Activated T-helper 17 cell treated with anti-CD3 and anti-CD28 coated beads, Interleukin-2, amount 50 U/mL, for 72 hours (primary cell): ENCODE data around the gene GHRL. TPM values are rescaled to one million over a fixed set of nuclear protein-coding genes. Genes with fewer than 3 reads are reported as not detected.
A peak's percentile ranks its signal among the peaks of the same experiment; 100 is the strongest.

Experiments used
- ATAC-seq: fragments of 150-1000 bp; cut with Tn5 transposase; replicated peaks from 2 replicates; pipeline ENCODE4 v1.10.0; 2021; ENCODE audit warnings: mild to moderate bottlenecking, moderate library complexity
- H3K27ac Mint-ChIP-seq: one replicate; pipeline ENCODE4 v1.8.0; 2022; ENCODE audit warnings: mixed read lengths
- H3K27me3 Mint-ChIP-seq: one replicate; pipeline ENCODE4 v1.8.0; 2022; ENCODE audit warnings: mixed read lengths
- H3K36me3 Mint-ChIP-seq: one replicate; pipeline ENCODE4 v1.8.0; 2022; ENCODE audit warnings: low read depth, mild to moderate bottlenecking, mixed read lengths
- H3K4me1 Mint-ChIP-seq: one replicate; pipeline ENCODE4 v1.8.0; 2022; ENCODE audit warnings: mixed read lengths
- H3K4me3 Mint-ChIP-seq: one replicate; pipeline ENCODE4 v1.8.0; 2022; ENCODE audit warnings: mild to moderate bottlenecking, mixed read lengths
- H3K9me3 Mint-ChIP-seq: one replicate; pipeline ENCODE4 v1.8.0; 2022; ENCODE audit warnings: mixed read lengths
- total RNA-seq, 2 donors: library from RNA; stranded (reverse); gene quantifications; one replicate each; pipeline ENCODE4 v1.2.3, GENCODE V29; 2022

The GHRL gene
- total RNA-seq, 2 donors from 2014 or later: 0.34 to 0.58 TPM

DNA sequence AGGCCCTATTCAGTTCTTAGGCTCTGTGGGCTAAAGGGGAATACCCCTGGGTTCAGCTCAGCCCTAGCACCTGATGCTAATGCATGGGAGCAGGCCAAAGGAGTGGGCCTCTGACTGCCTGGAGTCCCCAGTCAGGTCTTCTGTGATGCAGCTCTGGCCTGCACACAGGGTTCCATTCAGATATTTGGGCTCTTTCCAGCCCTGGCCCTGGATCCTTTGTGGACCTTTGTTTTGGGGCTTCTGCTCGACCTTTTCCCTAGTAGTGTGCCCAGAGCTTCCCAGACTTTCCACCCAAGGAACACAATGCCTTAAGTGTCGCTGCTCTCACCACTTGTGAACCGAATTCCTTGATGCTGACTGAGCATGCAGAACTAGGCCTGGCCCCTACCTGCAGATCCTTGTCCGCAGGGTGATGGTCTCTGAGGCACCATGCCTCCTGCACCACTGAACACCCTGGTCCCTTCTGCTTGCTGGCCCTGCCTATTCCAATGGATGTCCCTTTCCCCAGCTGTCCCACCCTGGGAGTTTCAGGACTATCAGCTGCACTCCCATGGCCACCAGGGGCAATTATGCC lies 23.1 kb upstream of the GHRL start:
- Mint-ChIP-seq H3K4me3 (no peak overlapping the region), H3K9me3 (no peaks in the 10 kb centered on the region), H3K27ac (no peak overlapping the region), H3K36me3 (peaks cover 84% of the 10 kb centered on the region), H3K4me1 (peaks cover 14% of the 10 kb centered on the region), H3K27me3 (no peaks in the 10 kb centered on the region)
- ATAC-seq: no peak

DNA sequence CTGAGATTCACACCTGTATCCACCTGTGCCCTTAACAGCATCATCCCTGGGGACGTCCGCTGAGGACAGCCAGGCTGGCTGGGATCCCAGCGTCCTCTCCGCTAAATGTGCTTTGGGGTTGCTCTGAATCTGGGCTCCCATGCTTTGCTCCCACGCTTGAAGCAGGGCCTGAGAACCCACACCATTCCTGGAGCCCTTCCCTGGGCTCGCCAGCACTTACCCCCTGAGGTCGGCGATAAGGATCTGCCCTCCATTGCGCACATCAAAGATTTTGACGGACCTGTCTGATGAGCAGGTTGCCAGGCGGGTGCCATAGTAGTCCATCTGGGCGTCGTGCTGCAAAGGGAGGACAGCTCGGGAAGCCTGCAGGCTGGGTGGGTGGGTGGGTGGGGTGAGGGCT lies 22.4 kb upstream of the GHRL start:
- Mint-ChIP-seq H3K9me3 (no peaks in the 10 kb centered on the region), H3K4me3 (no peak overlapping the region), H3K4me1 (peaks cover 14% of the 10 kb centered on the region), H3K36me3 (peaks cover 91% of the 10 kb centered on the region), H3K27ac (no peak overlapping the region), H3K27me3 (no peaks in the 10 kb centered on the region)
- no peak for ATAC-seq

DNA sequence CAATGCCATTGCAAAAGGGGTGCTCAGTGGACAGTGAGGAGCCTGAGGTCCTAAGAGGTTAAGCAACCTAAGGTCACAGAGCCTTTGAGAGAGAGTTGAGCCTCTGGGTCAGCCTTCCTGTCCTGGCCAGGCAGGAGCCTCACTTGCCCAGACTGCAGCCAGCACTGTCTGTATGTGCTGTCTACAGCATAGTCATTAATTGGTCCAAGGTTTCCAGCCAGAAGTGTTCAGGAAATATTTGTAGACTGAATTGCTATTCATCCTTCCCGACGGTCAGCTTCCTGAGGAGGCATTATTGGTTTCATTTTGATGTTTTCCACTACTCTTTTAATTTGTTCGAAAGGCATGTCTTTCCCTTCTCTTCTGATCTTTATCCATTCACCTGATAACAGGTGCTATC lies 20.1 kb upstream of the GHRL start:
- no peak for ATAC-seq

DNA sequence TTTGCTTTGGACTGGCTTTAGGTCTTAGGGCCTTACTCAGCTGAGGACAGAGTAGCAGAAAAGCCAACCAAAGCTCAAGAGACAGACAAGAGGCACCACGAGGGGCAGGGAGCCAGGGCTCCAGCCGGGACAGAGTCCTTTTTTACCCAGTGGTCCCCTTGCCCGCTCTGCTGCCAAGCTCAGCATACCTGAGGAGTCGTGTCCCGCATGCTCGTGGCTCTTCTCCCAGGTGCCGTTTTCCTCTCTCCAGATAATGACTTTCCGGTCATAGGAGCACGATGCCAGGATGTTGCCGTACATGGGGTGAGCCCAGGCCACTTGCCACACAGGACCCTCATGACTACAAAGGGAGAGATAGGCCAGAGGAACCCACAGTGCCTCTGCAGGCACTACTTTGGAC lies 19.6 kb upstream of the GHRL start:
- Mint-ChIP-seq H3K27ac (no peak overlapping the region), H3K36me3 (peaks cover 98% of the 10 kb centered on the region), H3K4me3 (no peak overlapping the region), H3K9me3 (no peaks in the 10 kb centered on the region), H3K4me1 (no peaks in the 10 kb centered on the region), H3K27me3 (no peaks in the 10 kb centered on the region)
- ATAC-seq: no peak

More for the DNA sequence above, 20.1 kb upstream of the GHRL start:
- no peaks in the 10 kb centered on the region for H3K9me3 Mint-ChIP-seq
- H3K27me3 Mint-ChIP-seq: no peaks in the 10 kb centered on the region
- no peaks in the 10 kb centered on the region for H3K4me1 Mint-ChIP-seq
- H3K4me3 Mint-ChIP-seq: no peak overlapping the region
- H3K36me3 Mint-ChIP-seq: peaks cover 98% of the 10 kb centered on the region
- peak overlapping the region; percentile 25 for H3K27ac Mint-ChIP-seq

DNA sequence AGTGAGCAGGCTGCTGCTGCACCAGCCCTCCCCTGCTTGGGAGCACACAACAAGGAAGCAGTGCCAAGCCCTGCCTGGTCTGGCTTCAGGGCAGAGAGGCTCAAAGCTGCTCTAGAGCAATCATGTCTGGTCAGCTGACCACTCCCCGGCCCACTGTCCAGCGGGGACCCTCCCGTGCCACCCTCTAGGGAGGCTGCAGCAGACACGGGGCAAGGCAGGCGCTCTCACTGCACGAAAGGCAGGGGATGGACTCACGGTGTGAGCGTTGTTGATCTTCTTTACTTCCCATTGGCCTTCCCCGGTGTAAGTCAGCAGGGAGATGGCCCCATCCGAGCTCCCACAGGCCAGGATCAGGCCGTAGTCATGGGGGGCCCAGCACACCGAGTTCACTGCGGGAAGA lies 19.0 kb upstream of the GHRL start:
- Mint-ChIP-seq H3K27me3 (no peaks in the 10 kb centered on the region), H3K9me3 (no peaks in the 10 kb centered on the region), H3K4me1 (no peaks in the 10 kb centered on the region), H3K4me3 (no peak overlapping the region), H3K27ac (no peak overlapping the region), H3K36me3 (peaks cover 98% of the 10 kb centered on the region)
- no peak for ATAC-seq

DNA sequence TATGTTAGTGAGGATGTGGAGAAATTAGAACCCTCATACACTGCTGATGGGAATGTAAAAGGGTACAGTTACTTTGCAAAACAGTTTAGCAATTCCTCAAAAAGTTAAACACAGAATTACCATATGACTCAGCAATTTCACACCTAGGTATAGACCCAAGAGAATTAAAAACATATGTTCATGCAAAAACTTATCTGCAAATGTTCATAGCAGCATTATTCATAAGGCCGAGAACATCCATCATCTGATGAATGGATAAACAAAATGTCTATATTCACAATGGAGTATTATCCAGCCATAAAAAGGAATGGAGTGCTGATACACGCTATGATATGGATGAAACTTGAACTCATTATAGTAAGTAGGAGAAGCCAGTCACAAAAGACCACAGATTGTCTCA lies 17.8 kb upstream of the GHRL start:
- Mint-ChIP-seq H3K4me3 (no peak overlapping the region), H3K36me3 (peaks cover 99% of the 10 kb centered on the region), H3K27ac (peak overlapping the region; percentile 66), H3K27me3 (no peaks in the 10 kb centered on the region), H3K9me3 (no peaks in the 10 kb centered on the region), H3K4me1 (peaks cover 5% of the 10 kb centered on the region)
- no peak for ATAC-seq

DNA sequence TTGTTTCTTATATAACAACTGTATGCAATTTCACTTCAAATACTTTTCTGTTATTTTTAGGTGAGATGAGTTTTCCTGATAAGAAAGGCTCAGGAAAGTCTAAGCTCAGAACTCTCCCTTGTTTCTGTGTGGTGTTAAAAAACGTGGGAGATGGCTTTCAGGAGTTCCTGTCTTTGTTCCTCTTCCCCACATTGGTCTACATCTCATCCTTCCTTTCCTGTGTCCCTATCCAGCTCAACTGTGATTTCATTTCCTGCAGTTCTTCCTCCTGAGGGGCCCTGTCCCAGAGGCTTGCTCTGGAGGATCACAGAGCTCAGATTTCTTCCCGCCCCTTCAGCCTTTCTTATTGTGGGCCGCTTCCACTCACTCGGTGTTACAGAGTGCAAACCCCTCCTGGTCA lies 17.0 kb upstream of the GHRL start:
- Mint-ChIP-seq H3K27ac (peak overlapping the region; percentile 66), H3K4me3 (no peak overlapping the region), H3K4me1 (peaks cover 5% of the 10 kb centered on the region), H3K36me3 (peaks cover 99% of the 10 kb centered on the region), H3K9me3 (no peaks in the 10 kb centered on the region), H3K27me3 (no peaks in the 10 kb centered on the region)
- ATAC-seq: no peak

DNA sequence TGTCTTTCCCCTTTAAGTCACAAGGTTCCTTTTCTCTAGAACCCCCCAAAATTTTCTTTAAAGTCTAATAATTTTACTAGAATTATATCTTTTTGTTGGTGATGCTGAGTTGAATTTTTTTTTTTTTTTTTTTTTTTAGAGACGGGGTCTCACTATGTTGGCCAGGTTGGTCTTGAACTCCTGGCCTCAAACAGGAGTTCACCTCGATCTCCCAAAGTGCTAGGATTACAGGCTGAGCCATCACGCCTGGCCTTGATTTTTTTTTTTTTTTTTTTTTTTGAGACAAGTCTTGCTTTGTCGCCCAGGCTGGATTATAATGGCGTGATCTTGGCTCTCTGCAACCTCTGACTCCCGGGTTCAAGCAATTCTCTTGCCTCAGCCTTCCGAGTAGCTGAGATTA lies 15.9 kb upstream of the GHRL start:
- no peak overlapping the region for H3K4me3 Mint-ChIP-seq
- peaks cover 99% of the 10 kb centered on the region for H3K36me3 Mint-ChIP-seq
- H3K4me1 Mint-ChIP-seq: peaks cover 5% of the 10 kb centered on the region
- no peaks in the 10 kb centered on the region for H3K27me3 Mint-ChIP-seq
- H3K27ac Mint-ChIP-seq: no peak overlapping the region
- no peak for ATAC-seq
- H3K9me3 Mint-ChIP-seq: no peaks in the 10 kb centered on the region

DNA sequence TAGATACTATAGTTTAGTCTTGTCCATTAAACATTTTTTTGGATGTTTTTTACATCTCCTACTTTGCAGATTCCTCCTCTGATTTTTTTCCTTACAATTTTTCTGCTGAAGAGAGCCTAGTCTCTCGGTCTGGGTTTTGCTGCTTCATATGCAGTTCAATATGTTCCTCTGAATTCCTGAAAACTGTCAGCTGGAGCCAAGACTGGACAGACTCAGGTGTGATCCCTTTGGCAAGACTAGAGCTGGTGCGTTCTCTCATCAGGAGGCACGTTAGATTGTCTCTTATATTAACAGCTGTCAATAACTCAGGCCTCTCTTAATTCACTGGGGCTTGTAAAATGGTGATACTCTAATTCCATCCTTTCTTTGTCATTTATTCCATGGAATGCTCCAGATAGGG lies 13.4 kb upstream of the GHRL start:
- Mint-ChIP-seq H3K27me3 (no peaks in the 10 kb centered on the region), H3K27ac (peak overlapping the region; percentile 81), H3K4me1 (peaks cover 5% of the 10 kb centered on the region), H3K9me3 (no peaks in the 10 kb centered on the region), H3K36me3 (peaks cover 99% of the 10 kb centered on the region), H3K4me3 (no peak overlapping the region)
- ATAC-seq: no peak

DNA sequence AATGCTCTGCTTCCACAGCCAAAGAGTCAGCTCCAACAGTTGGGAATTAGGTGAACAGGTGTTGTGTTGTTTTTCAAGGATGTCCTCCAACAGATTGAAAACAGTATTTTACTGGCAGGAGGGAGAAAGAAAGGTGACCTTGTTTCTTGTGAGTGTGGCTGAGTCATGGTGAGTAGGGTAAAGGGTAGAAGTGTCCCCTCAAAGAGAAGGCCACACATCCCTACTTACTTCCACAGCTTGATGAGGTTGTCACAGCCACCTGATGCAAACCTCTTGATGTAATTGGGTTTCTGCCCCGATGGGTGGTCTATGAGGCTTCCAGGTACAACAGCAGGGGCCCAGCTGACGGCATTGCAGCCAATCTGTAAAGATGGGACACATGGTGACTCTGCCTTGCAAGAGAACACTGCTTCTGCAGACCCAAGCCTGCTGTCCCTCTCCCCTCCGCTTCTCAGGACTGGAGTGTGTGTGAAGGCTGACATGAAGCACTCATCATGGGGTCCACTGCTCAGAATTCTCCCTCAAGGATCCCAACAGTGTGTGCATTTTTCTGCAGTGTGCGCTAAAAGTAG lies 12.7 kb upstream of the GHRL start:
- no peaks in the 10 kb centered on the region for H3K9me3 Mint-ChIP-seq
- H3K4me1 Mint-ChIP-seq: peaks cover 5% of the 10 kb centered on the region
- no peak for ATAC-seq
- no peak overlapping the region for H3K4me3 Mint-ChIP-seq
- H3K36me3 Mint-ChIP-seq: peaks cover 99% of the 10 kb centered on the region
- no peaks in the 10 kb centered on the region for H3K27me3 Mint-ChIP-seq
- peak overlapping the region; percentile 81 for H3K27ac Mint-ChIP-seq

DNA sequence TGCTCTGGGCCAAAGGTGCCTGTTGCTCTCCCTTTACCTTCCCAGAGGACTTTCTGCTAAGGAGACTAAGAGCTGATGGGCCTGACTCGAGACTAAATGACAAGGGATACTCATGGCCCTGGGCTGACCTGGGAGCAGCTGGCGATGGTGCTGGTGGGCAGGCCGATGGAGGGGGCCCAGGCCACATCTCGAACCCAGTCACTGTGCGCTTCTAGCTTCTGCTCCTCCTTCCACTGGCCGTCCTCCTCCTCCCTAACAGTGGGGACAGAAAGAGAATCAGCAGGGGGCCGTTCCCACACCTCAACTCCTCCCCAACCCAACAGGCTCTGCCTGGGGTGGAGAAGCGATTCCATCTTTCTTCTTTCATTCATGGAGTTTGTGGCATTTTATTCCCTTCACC lies 12.2 kb upstream of the GHRL start:
- Mint-ChIP-seq H3K9me3 (no peaks in the 10 kb centered on the region), H3K36me3 (peaks cover 99% of the 10 kb centered on the region), H3K4me1 (peaks cover 5% of the 10 kb centered on the region), H3K27me3 (no peaks in the 10 kb centered on the region), H3K27ac (no peak overlapping the region), H3K4me3 (no peak overlapping the region)
- no peak for ATAC-seq

DNA sequence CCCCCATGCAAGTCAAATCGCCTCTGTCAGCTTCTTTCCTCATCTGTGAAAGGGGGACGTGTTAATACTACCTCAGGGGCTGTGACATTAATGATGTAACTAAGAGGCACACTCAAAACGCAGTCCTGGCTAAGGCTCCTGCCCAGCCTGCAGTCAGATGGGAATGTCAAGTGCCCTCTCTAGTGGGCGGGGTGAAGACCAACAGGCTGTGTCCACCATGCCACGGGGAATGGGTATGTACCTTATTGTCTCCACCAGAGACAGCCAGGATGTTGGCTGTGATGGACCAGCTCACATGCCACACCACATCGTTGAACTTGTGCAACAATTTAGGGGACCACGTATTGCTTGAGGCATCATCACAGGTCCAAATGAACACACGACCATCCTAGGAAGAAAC lies 11.0 kb upstream of the GHRL start:
- H3K9me3 Mint-ChIP-seq: no peaks in the 10 kb centered on the region
- H3K4me3 Mint-ChIP-seq: no peak overlapping the region
- no peaks in the 10 kb centered on the region for H3K27me3 Mint-ChIP-seq
- ATAC-seq: no peak
- H3K36me3 Mint-ChIP-seq: peaks cover 99% of the 10 kb centered on the region
- H3K4me1 Mint-ChIP-seq: peaks cover 16% of the 10 kb centered on the region
- no peak overlapping the region for H3K27ac Mint-ChIP-seq

DNA sequence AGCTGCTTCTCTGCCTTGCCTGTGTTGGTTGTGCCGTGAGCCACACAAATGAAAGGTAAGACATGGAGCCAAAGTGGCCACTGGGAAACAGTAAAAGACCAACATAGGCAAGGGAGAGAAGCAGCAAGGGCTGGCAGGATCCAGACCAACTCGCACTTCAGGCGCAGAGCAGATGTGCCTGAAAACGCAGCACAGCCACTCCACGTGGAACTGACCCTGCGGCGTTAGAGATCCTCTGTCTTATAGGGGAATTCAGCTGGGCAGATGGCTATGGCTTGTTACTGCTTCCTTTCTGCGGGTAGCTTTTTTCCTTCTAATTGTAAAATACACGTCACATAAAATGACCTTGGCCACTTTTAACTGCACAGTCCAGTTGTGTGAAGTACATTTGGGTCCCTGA lies 10.4 kb upstream of the GHRL start:
- Mint-ChIP-seq H3K36me3 (peaks cover 97% of the 10 kb centered on the region), H3K4me3 (no peak overlapping the region), H3K27me3 (no peaks in the 10 kb centered on the region), H3K4me1 (peaks cover 16% of the 10 kb centered on the region), H3K27ac (no peak overlapping the region), H3K9me3 (no peaks in the 10 kb centered on the region)
- ATAC-seq: no peak

DNA sequence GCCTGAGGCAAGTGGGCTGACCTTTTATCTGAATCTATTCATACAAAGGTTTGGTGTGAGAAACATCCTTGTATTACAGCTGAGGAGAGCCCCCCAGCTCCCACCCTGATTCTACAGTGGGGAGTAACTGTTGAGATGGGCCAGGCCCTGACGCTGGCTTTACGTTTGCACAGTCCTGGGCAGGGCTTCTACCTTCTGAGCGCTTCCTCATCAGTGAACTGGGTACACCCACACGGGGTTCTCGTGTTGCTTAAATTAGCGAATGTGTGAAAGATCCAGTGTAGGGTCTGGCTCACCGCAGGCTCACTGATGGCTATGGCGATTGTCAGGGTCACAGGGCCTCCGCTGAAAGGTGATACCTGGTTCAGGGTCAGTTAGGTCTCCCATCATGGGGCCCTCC lies 7.3 kb upstream of the GHRL start:
- Mint-ChIP-seq H3K9me3 (no peaks in the 10 kb centered on the region), H3K4me1 (peaks cover 10% of the 10 kb centered on the region), H3K27ac (peak overlapping the region; percentile 83), H3K4me3 (no peak overlapping the region), H3K36me3 (peaks cover 89% of the 10 kb centered on the region), H3K27me3 (no peaks in the 10 kb centered on the region)
- ATAC-seq: peak; percentile 6

DNA sequence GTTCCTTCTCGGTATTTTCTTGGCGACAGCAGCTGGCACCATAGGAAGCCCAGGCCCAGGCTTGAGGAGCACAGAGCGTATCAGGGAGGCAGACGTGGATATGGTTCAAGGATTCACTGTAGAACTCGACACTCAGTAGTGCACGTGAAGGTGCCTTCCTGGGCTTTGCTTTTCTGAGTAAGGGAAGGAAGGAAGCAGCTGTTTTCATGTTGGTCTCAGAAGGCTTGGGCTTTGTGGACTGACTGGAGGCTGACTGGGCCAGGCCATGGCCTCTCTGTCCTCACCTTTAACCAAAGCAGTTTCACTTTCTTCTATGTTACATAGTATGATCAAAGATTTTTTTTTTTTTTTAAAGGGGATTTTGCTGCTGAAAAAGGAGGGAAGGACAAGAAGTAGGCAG lies 6.9 kb upstream of the GHRL start:
- peaks cover 89% of the 10 kb centered on the region for H3K36me3 Mint-ChIP-seq
- no peaks in the 10 kb centered on the region for H3K27me3 Mint-ChIP-seq
- H3K4me3 Mint-ChIP-seq: no peak overlapping the region
- H3K9me3 Mint-ChIP-seq: no peaks in the 10 kb centered on the region
- peak overlapping the region; percentile 83 for H3K27ac Mint-ChIP-seq
- peaks cover 10% of the 10 kb centered on the region for H3K4me1 Mint-ChIP-seq
- peak; percentile 56 for ATAC-seq

DNA sequence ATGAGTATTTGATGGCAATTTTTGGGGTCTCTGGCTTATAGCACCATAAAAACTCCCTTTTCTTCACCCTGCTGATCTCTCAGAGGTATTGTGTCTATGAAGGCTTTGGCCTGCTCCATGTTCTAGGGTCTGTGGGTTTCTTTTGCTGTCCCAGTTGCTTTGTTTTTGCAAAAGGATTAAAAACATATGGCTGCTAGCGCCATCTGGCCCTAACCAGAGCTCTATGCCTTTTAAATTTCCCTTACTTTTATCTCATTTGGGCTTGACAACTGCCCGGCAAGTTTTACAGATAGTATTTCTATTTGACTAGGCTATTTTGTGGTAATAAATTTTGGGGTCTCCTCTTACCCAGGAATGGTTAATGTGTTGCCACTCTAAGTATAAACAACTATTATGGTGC lies 6.4 kb upstream of the GHRL start:
- peaks cover 13% of the 10 kb centered on the region for H3K4me1 Mint-ChIP-seq
- peaks cover 89% of the 10 kb centered on the region for H3K36me3 Mint-ChIP-seq
- no peak overlapping the region for H3K4me3 Mint-ChIP-seq
- H3K9me3 Mint-ChIP-seq: no peaks in the 10 kb centered on the region
- H3K27me3 Mint-ChIP-seq: no peaks in the 10 kb centered on the region
- H3K27ac Mint-ChIP-seq: peak overlapping the region; percentile 83
- no peak for ATAC-seq
